GM13977 (cell line): Measurements from ENCODE around the gene CYP39A1.

Source experiments
- DNase-seq: peaks from one replicate; pipeline ENCODE4 v3.0.0; 2012; ENCODE audit warnings: low spot score
- CTCF ChIP-seq: IDR thresholded peaks from 2 replicates; pipeline ENCODE4 v1.5.1; 2012; ENCODE audit warnings: mild to moderate bottlenecking, control low read depth; ENCODE audit not compliant: insufficient read depth; ENCODE audit errors: extremely low read depth, missing control alignments
- in situ Hi-C: fragments of 300-500 bp; cut with MboI; formaldehyde crosslinking; loops from one replicate; pipeline ENCODE4 v1.12.0; 2022; ENCODE audit warnings: low sequenced_read_pairs, low pct_unique_long_range_greater_than_20kb, mixed read lengths, inconsistent platforms; ENCODE audit not compliant: unreplicated experiment

CYP39A1 gene

GRCh38 chr6:46513533-46513932 lies 139.1 kb downstream of the CYP39A1 start:
- no peak for TF ChIP-seq CTCF
- in situ Hi-C loops = no loop called here
- DNase-seq = no peak

- DNase-seq = no peak
- in situ Hi-C loops = no loop called here
- no peak for TF ChIP-seq CTCF
Measured at GRCh38 chr6:46511320-46511719, 141.3 kb downstream of the CYP39A1 start.

GRCh38 chr6:46510651-46511050 lies 142.0 kb downstream of the CYP39A1 start:
- TF ChIP-seq CTCF = no peak
- no peak for DNase-seq
- in situ Hi-C loops = no loop called here

- in situ Hi-C loops = no loop called here
- no peak for TF ChIP-seq CTCF
- DNase-seq = no peak
Measured at GRCh38 chr6:46509981-46510510, 142.6 kb downstream of the CYP39A1 start.

- no peak for DNase-seq
- in situ Hi-C loops = no loop called here
- TF ChIP-seq CTCF = no peak
Measured at GRCh38 chr6:46509063-46509462, 143.6 kb downstream of the CYP39A1 start.

GRCh38 chr6:46507426-46507825 lies 145.2 kb downstream of the CYP39A1 start:
- in situ Hi-C loops = no loop called here
- DNase-seq = no peak
- no peak for TF ChIP-seq CTCF
